Measurements from ENCODE around the gene RYK. TPM values are rescaled to one million over a fixed set of nuclear protein-coding genes. Genes with fewer than 3 reads are reported as not detected.
A peak's percentile ranks its signal among the peaks of the same experiment; 100 is the strongest.

RYK gene
- total RNA-seq, 1 experiment from 2014 or later: 93.7 TPM

DNA sequence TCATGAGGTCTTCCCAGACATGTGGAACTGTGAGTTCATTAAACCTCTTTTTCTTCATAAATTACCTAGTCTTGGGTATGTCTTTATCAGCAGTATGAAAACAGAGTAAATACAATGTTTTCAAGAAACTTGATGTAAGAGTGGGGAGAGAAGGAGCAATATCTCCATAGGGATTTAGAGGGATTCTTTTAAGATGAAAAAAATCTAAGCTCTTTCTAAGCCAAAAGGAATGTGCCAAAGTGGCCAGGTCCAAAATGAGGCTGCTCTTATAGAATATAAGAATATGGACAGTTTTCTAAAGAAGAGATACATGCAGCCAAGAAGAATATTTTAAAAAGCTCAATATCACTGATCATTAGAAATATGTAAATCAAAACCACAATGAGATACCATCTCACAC, 23.9 kb upstream of the RYK start:
- H3K4me1 ChIP-seq (replicated peaks; ENCODE audit: insufficient read depth): peaks cover 8% of the 10 kb centered on the region; the same call in 1 of the 2 replicates
- no peak for DNase-seq
- H3K36me3 ChIP-seq (ENCODE audit: low read depth): no peaks in the 10 kb centered on the region
- no peaks in the 10 kb centered on the region for H4K20me1 ChIP-seq (ENCODE audit: insufficient read depth)
- H2AFZ ChIP-seq: no peak overlapping the region
- TF ChIP-seq, protein P1, sequence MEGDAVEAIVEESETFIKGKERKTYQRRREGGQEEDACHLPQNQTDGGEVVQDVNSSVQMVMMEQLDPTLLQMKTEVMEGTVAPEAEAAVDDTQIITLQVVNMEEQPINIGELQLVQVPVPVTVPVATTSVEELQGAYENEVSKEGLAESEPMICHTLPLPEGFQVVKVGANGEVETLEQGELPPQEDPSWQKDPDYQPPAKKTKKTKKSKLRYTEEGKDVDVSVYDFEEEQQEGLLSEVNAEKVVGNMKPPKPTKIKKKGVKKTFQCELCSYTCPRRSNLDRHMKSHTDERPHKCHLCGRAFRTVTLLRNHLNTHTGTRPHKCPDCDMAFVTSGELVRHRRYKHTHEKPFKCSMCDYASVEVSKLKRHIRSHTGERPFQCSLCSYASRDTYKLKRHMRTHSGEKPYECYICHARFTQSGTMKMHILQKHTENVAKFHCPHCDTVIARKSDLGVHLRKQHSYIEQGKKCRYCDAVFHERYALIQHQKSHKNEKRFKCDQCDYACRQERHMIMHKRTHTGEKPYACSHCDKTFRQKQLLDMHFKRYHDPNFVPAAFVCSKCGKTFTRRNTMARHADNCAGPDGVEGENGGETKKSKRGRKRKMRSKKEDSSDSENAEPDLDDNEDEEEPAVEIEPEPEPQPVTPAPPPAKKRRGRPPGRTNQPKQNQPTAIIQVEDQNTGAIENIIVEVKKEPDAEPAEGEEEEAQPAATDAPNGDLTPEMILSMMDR (conservative IDR thresholded peaks at IDR 0.05): no peak
- no peak for TF ChIP-seq EZH2 (IDR thresholded peaks at IDR 0.05; ENCODE audit: low read depth)
- H3F3A ChIP-seq (ENCODE audit: insufficient read depth, low read depth): no peaks in the 10 kb centered on the region
- no TSS peak for BruUV-seq (replicated peaks)
- H3K9me3 ChIP-seq (ENCODE audit: insufficient read depth, low read depth): no peaks in the 10 kb centered on the region
- intact Hi-C loops (cut with micrococcal nuclease; ENCODE audit: unreplicated experiment): no loop called here
- no peaks in the 10 kb centered on the region for H3K79me2 ChIP-seq (ENCODE audit: low read depth)
- no peak overlapping the region for H3K27ac ChIP-seq
- H3K9me2 ChIP-seq (ENCODE audit: insufficient read depth): no peaks in the 10 kb centered on the region
- POLR2A ChIA-PET (ENCODE audit: unreplicated experiment): no interaction called here
- no peak overlapping the region for H3K4me2 ChIP-seq
- CTCF ChIA-PET: no interaction called here
- H3K4me3 ChIP-seq: no peak overlapping the region
- H3K27me3 ChIP-seq (ENCODE audit: insufficient read depth, low read depth): no peaks in the 10 kb centered on the region; the same call in 1 of the 2 replicates

GRCh38 chr3:134267996-134268395, 17.3 kb upstream of the RYK start:
- no peaks in the 10 kb centered on the region for H3K36me3 ChIP-seq (ENCODE audit: low read depth)
- H2AFZ ChIP-seq: no peak overlapping the region
- no peaks in the 10 kb centered on the region; the same call in 1 of the 2 replicates for H3F3A ChIP-seq (ENCODE audit: insufficient read depth, low read depth)
- ChIA-PET CTCF (no interaction called here), POLR2A (ENCODE audit: unreplicated experiment) (no interaction called here)
- BruUV-seq (replicated peaks): no TSS peak
- intact Hi-C loops (cut with micrococcal nuclease; ENCODE audit: unreplicated experiment): no loop called here
- H4K20me1 ChIP-seq (ENCODE audit: insufficient read depth): no peaks in the 10 kb centered on the region
- no peaks in the 10 kb centered on the region for H3K9me2 ChIP-seq (ENCODE audit: insufficient read depth)
- no peaks in the 10 kb centered on the region for H3K79me2 ChIP-seq (ENCODE audit: low read depth)
- H3K4me2 ChIP-seq: no peak overlapping the region
- H3K9me3 ChIP-seq (ENCODE audit: insufficient read depth, low read depth): no peaks in the 10 kb centered on the region
- H3K27ac ChIP-seq: no peak overlapping the region
- DNase-seq: no peak
- no peak for TF ChIP-seq EZH2 (IDR thresholded peaks at IDR 0.05; ENCODE audit: low read depth)
- TF ChIP-seq, protein P1 (conservative IDR thresholded peaks at IDR 0.05): no peak
- H3K4me1 ChIP-seq (replicated peaks; ENCODE audit: insufficient read depth): no peaks in the 10 kb centered on the region
- H3K4me3 ChIP-seq: no peak overlapping the region
- H3K27me3 ChIP-seq (ENCODE audit: insufficient read depth, low read depth): no peaks in the 10 kb centered on the region; the same call in 1 of the 2 replicates

GRCh38 chr3:134260987-134261386, 10.3 kb upstream of the RYK start:
- H3K4me2 ChIP-seq: peak overlapping the region; percentile 44
- peak overlapping the region; percentile 49; the same call in 1 of the 2 replicates for H2AFZ ChIP-seq
- no peaks in the 10 kb centered on the region for H3K79me2 ChIP-seq (ENCODE audit: low read depth)
- no peaks in the 10 kb centered on the region for H3K27me3 ChIP-seq (ENCODE audit: insufficient read depth, low read depth)
- ChIA-PET CTCF (no interaction called here), POLR2A (ENCODE audit: unreplicated experiment) (interaction anchor here (0.6 to 0.7 kb wide), 2 partner anchors 18 to 22 kb away, joined by 5 read pairs; no protein-coding TSS in a partner anchor)
- TF ChIP-seq, protein P1 (conservative IDR thresholded peaks at IDR 0.05): no peak
- TF ChIP-seq EZH2 (IDR thresholded peaks at IDR 0.05; ENCODE audit: low read depth): no peak
- H3K9me2 ChIP-seq (ENCODE audit: insufficient read depth): no peaks in the 10 kb centered on the region
- intact Hi-C loops (cut with micrococcal nuclease; ENCODE audit: unreplicated experiment): loop anchor here (5.0 kb wide), 1 partner anchor 36 kb away; no protein-coding TSS in a partner anchor
- no peak overlapping the region for H3K4me3 ChIP-seq
- no peaks in the 10 kb centered on the region for H3K9me3 ChIP-seq (ENCODE audit: insufficient read depth, low read depth)
- H3K36me3 ChIP-seq (ENCODE audit: low read depth): no peaks in the 10 kb centered on the region
- no TSS peak for BruUV-seq (replicated peaks)
- DNase-seq: peak; percentile 34 to 61
- peaks cover 17% of the 10 kb centered on the region for H3F3A ChIP-seq (ENCODE audit: insufficient read depth, low read depth)
- no peaks in the 10 kb centered on the region for H4K20me1 ChIP-seq (ENCODE audit: insufficient read depth)
- H3K27ac ChIP-seq: 0 out of 2 replicates have a peak overlapping the region, but pooled peaks have one; percentile 21
- peaks cover 18% of the 10 kb centered on the region for H3K4me1 ChIP-seq (replicated peaks; ENCODE audit: insufficient read depth)
